ENCODE results near the gene ZNRD2.

DNA sequence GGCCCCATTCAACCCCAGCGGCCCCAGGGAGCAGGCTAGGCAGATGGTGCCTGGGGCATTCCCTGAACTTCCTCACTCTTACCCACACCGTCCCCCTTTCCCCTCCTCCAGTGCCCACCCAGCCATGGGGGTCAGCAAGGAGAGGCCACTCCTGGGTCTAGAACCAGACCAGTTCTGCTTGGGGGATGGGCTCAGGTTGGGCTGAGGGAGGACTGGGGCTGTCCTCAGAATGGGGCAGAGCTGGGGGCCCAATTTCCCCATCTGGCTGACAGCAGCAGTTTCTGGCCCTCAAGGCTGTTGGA, 33.0 kb upstream of the ZNRD2 start:
- no peak for TF ChIP-seq ZFP30 (CRISPR knock-in tag; IDR thresholded peaks at IDR 0.05)
- no peak for TF ChIP-seq ARNTL (CRISPR knock-in tag; IDR thresholded peaks at IDR 0.05; ENCODE audit: borderline replicate concordance, low read depth)
- TF ChIP-seq, protein P1, sequence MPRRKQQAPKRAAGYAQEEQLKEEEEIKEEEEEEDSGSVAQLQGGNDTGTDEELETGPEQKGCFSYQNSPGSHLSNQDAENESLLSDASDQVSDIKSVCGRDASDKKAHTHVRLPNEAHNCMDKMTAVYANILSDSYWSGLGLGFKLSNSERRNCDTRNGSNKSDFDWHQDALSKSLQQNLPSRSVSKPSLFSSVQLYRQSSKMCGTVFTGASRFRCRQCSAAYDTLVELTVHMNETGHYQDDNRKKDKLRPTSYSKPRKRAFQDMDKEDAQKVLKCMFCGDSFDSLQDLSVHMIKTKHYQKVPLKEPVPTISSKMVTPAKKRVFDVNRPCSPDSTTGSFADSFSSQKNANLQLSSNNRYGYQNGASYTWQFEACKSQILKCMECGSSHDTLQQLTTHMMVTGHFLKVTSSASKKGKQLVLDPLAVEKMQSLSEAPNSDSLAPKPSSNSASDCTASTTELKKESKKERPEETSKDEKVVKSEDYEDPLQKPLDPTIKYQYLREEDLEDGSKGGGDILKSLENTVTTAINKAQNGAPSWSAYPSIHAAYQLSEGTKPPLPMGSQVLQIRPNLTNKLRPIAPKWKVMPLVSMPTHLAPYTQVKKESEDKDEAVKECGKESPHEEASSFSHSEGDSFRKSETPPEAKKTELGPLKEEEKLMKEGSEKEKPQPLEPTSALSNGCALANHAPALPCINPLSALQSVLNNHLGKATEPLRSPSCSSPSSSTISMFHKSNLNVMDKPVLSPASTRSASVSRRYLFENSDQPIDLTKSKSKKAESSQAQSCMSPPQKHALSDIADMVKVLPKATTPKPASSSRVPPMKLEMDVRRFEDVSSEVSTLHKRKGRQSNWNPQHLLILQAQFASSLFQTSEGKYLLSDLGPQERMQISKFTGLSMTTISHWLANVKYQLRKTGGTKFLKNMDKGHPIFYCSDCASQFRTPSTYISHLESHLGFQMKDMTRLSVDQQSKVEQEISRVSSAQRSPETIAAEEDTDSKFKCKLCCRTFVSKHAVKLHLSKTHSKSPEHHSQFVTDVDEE (CRISPR knock-in tag; IDR thresholded peaks at IDR 0.05): no peak
- TF ChIP-seq ZNF8 (CRISPR knock-in tag; IDR thresholded peaks at IDR 0.05): no peak
- TF ChIP-seq, protein P2, sequence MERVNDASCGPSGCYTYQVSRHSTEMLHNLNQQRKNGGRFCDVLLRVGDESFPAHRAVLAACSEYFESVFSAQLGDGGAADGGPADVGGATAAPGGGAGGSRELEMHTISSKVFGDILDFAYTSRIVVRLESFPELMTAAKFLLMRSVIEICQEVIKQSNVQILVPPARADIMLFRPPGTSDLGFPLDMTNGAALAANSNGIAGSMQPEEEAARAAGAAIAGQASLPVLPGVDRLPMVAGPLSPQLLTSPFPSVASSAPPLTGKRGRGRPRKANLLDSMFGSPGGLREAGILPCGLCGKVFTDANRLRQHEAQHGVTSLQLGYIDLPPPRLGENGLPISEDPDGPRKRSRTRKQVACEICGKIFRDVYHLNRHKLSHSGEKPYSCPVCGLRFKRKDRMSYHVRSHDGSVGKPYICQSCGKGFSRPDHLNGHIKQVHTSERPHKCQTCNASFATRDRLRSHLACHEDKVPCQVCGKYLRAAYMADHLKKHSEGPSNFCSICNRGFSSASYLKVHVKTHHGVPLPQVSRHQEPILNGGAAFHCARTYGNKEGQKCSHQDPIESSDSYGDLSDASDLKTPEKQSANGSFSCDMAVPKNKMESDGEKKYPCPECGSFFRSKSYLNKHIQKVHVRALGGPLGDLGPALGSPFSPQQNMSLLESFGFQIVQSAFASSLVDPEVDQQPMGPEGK (CRISPR knock-in tag; IDR thresholded peaks at IDR 0.05; ENCODE audit: borderline replicate concordance): no peak
- TF ChIP-seq SNAI2 (CRISPR knock-in tag; IDR thresholded peaks at IDR 0.05): no peak
- TF ChIP-seq PPARA (CRISPR knock-in tag; IDR thresholded peaks at IDR 0.05; ENCODE audit: borderline replicate concordance): no peak
- TF ChIP-seq BACH2 (CRISPR knock-in tag; IDR thresholded peaks at IDR 0.05; ENCODE audit: borderline replicate concordance): no peak
- TF ChIP-seq TOX (CRISPR knock-in tag; IDR thresholded peaks at IDR 0.05; ENCODE audit: borderline replicate concordance): no peak
- TF ChIP-seq ESRRG (CRISPR knock-in tag; IDR thresholded peaks at IDR 0.05): no peak
- TF ChIP-seq CREB5 (CRISPR knock-in tag; IDR thresholded peaks at IDR 0.05; ENCODE audit: low read depth): no peak
- no peak for TF ChIP-seq CSDC2 (CRISPR knock-in tag; IDR thresholded peaks at IDR 0.05)
- TF ChIP-seq RARB (CRISPR knock-in tag; IDR thresholded peaks at IDR 0.05): no peak
